HEK293 (cell line): ENCODE measurements around the gene TMEM141.
"Not testable (repeated sequence)": the region's sequence is repeated elsewhere in the genome, so short reads cannot be mapped to it uniquely, and the experiment has no call there.

Experiments
- SALL2 ChIP-seq: fragments of 450-650 bp; formaldehyde crosslinking; IDR thresholded peaks from 2 replicates; pipeline ENCODE4 v1.5.0; 2017; ENCODE audit warnings: missing biosample characterization, mild to moderate bottlenecking, missing genetic modification characterization, borderline replicate concordance
- SETDB1 ChIP-seq: IDR thresholded peaks from one replicate; pipeline ENCODE4 v1.6.1; 2017; ENCODE audit warnings: mild to moderate bottlenecking, low read length, moderate library complexity, mixed read lengths; ENCODE audit not compliant: insufficient read length
- YY1 ChIP-seq: fragments of 450-650 bp; formaldehyde crosslinking; IDR thresholded peaks from 2 replicates; pipeline ENCODE4 v1.5.1; 2018; ENCODE audit warnings: missing biosample characterization, missing genetic modification characterization
- ZBTB8A ChIP-seq: fragments of 450-650 bp; formaldehyde crosslinking; IDR thresholded peaks from 2 replicates; pipeline ENCODE4 v1.5.1; 2016; ENCODE audit warnings: missing biosample characterization, missing genetic modification characterization
- ZNF510 ChIP-seq: fragments of 450-650 bp; formaldehyde crosslinking; IDR thresholded peaks from 2 replicates; pipeline ENCODE4 v1.5.1; 2018; ENCODE audit warnings: mild to moderate bottlenecking, missing genetic modification characterization, missing biosample characterization; ENCODE audit not compliant: insufficient replicate concordance
- ZNF521 ChIP-seq: fragments of 450-650 bp; formaldehyde crosslinking; IDR thresholded peaks from 2 replicates; pipeline ENCODE4 v1.5.1; 2017; ENCODE audit warnings: missing biosample characterization, mild to moderate bottlenecking, missing genetic modification characterization
- TF ChIP-seq, protein P1 (sequence below): fragments of 450-650 bp; formaldehyde crosslinking; IDR thresholded peaks from 2 replicates; pipeline ENCODE4 v1.5.1; 2017; ENCODE audit warnings: missing biosample characterization, missing genetic modification characterization
- TF ChIP-seq, protein P2 (sequence below): fragments of 450-650 bp; formaldehyde crosslinking; IDR thresholded peaks from 2 replicates; pipeline ENCODE4 v1.5.1; 2016; ENCODE audit warnings: missing biosample characterization, missing genetic modification characterization
- TF ChIP-seq, protein P3 (sequence below): fragments of 450-650 bp; formaldehyde crosslinking; IDR thresholded peaks from 2 replicates; pipeline ENCODE4 v1.5.1; 2016; ENCODE audit warnings: missing biosample characterization, missing genetic modification characterization

DNA sequence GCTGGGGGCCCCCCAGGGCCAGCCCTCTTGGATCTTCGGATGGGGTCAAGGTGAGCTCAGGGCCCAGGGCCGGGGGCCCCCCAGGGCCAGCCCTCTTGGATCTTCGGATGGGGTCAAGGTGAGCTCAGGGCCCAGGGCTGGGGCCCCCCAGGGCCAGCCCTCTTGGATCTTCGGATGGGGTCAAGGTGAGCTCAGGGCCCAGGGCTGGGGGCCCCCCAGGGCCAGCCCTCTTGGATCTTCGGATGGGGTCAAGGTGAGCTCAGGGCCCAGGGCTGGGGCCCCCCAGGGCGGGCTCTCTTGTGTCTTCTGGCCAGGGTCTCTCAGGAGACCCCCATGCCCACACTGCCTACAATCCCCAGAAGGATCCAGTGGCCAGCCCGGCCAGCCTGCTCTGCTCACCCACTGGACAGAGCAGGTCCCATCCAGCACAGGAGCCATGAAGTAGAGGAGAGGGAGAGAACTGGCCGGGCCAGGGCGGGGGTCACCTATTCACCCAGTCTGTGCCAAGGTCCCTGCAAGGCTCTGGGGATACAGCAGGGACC lies 11.9 kb downstream of the TMEM141 start:
- not testable (repeated sequence) for TF ChIP-seq ZNF510 (tag by site-specific recombination); SALL2 (tag by site-specific recombination); YY1 (tag by site-specific recombination); ZNF521 (tag by site-specific recombination); ZBTB8A (tag by site-specific recombination); SETDB1
- TF ChIP-seq, protein P1, sequence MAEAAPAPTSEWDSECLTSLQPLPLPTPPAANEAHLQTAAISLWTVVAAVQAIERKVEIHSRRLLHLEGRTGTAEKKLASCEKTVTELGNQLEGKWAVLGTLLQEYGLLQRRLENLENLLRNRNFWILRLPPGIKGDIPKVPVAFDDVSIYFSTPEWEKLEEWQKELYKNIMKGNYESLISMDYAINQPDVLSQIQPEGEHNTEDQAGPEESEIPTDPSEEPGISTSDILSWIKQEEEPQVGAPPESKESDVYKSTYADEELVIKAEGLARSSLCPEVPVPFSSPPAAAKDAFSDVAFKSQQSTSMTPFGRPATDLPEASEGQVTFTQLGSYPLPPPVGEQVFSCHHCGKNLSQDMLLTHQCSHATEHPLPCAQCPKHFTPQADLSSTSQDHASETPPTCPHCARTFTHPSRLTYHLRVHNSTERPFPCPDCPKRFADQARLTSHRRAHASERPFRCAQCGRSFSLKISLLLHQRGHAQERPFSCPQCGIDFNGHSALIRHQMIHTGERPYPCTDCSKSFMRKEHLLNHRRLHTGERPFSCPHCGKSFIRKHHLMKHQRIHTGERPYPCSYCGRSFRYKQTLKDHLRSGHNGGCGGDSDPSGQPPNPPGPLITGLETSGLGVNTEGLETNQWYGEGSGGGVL (tag by site-specific recombination): not testable (repeated sequence)
- TF ChIP-seq, protein P2, sequence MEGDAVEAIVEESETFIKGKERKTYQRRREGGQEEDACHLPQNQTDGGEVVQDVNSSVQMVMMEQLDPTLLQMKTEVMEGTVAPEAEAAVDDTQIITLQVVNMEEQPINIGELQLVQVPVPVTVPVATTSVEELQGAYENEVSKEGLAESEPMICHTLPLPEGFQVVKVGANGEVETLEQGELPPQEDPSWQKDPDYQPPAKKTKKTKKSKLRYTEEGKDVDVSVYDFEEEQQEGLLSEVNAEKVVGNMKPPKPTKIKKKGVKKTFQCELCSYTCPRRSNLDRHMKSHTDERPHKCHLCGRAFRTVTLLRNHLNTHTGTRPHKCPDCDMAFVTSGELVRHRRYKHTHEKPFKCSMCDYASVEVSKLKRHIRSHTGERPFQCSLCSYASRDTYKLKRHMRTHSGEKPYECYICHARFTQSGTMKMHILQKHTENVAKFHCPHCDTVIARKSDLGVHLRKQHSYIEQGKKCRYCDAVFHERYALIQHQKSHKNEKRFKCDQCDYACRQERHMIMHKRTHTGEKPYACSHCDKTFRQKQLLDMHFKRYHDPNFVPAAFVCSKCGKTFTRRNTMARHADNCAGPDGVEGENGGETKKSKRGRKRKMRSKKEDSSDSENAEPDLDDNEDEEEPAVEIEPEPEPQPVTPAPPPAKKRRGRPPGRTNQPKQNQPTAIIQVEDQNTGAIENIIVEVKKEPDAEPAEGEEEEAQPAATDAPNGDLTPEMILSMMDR (tag by site-specific recombination): not testable (repeated sequence)
- TF ChIP-seq, protein P3, sequence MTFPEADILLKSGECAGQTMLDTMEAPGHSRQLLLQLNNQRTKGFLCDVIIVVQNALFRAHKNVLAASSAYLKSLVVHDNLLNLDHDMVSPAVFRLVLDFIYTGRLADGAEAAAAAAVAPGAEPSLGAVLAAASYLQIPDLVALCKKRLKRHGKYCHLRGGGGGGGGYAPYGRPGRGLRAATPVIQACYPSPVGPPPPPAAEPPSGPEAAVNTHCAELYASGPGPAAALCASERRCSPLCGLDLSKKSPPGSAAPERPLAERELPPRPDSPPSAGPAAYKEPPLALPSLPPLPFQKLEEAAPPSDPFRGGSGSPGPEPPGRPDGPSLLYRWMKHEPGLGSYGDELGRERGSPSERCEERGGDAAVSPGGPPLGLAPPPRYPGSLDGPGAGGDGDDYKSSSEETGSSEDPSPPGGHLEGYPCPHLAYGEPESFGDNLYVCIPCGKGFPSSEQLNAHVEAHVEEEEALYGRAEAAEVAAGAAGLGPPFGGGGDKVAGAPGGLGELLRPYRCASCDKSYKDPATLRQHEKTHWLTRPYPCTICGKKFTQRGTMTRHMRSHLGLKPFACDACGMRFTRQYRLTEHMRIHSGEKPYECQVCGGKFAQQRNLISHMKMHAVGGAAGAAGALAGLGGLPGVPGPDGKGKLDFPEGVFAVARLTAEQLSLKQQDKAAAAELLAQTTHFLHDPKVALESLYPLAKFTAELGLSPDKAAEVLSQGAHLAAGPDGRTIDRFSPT (tag by site-specific recombination): not testable (repeated sequence)
